Esophagus muscularis mucosa (tissue), 4 donors: ENCODE data around the gene MAD1L1. TPM values are rescaled to one million over a fixed set of nuclear protein-coding genes. Genes with fewer than 3 reads are reported as not detected.

Experiments used
- DNase-seq: peaks from one replicate; pipeline ENCODE4 v3.0.0-alpha.2; 2017; ENCODE audit errors: extremely low spot score
- H3K27ac ChIP-seq, 4 donors: fragments of 200-600 bp; sonication (generic); replicated peaks in 1 of 4; 1 replicate in 3 of 4; 2 replicates in 1 of 4; pipeline ENCODE4 v1.5.1; 2016 to 2019; ENCODE audit warnings: mild to moderate bottlenecking in 1 of 4
- H3K27me3 ChIP-seq, 4 donors: fragments of 200-600 bp; sonication (generic); one replicate each; pipeline versions ENCODE4 v1.5.1 to v1.6.0; 2016 to 2019
- H3K36me3 ChIP-seq, 4 donors: fragments of 200-600 bp; sonication (generic); one replicate each; pipeline ENCODE4 v1.5.1; 2016 to 2019
- H3K4me1 ChIP-seq, 4 donors: fragments of 200-600 bp; sonication (generic); one replicate each; pipeline ENCODE4 v1.5.1; 2016 to 2019
- H3K4me3 ChIP-seq, 4 donors: fragments of 200-600 bp; sonication (generic); 1 replicate in 2 of 4; 2 replicates in 2 of 4; pipeline ENCODE4 v1.5.1; 2016 to 2019; ENCODE audit warnings: mild to moderate bottlenecking in 4 of 4, moderate library complexity in 1 of 4
- H3K9me3 ChIP-seq, 4 donors: fragments of 200-600 bp; sonication (generic); 1 replicate in 3 of 4; 2 replicates in 1 of 4; pipeline ENCODE4 v1.5.1; 2016 to 2019
- EP300 ChIP-seq: sonication (generic); formaldehyde crosslinking; IDR thresholded peaks from one replicate; pipeline ENCODE4 v1.6.1; 2017; ENCODE audit warnings: antibody characterized with exemption
- POLR2A ChIP-seq: fragments of 450-650 bp; IDR thresholded peaks from one replicate; pipeline ENCODE4 v1.6.1; 2017; ENCODE audit warnings: antibody characterized with exemption, moderate library complexity, mild to moderate bottlenecking, low read depth
- POLR2AphosphoS5 ChIP-seq, 2 donors: sonication (generic); formaldehyde crosslinking; IDR thresholded peaks; one replicate each; pipeline ENCODE4 v1.6.1; 2017; ENCODE audit warnings: antibody characterized with exemption in 2 of 2
- WGBS: methylation state at CpG from one replicate; pipeline ENCODE4 v1.1.5; 2018; 5-methylcytosine and 5-hydroxymethylcytosine counted together
- intact Hi-C: fragments of 100-400 bp; cut with DNase I; formaldehyde crosslinking; loops from one replicate; pipeline ENCODE4 v1.15.1; 2023
- total RNA-seq, 4 donors: library from RNA; depleted of rRNA; stranded (reverse); fragments of >200 nt; gene quantifications; one replicate each; pipeline versions ENCODE4 v1.1.0 to v1.2.1, GENCODE V29; 2016
- TF ChIP-seq, protein P1 (sequence below), 3 experiments: fragments of 200-600 bp in 2 of 3; fragments of 450-650 bp in 1 of 3; sonication (generic) in 2 of 3; IDR thresholded peaks; one replicate each; pipeline ENCODE4 v1.5.1; 2017 to 2019; ENCODE audit warnings: antibody characterized with exemption in 3 of 3, mild to moderate bottlenecking in 2 of 3, moderate library complexity in 1 of 3

Gene MAD1L1
- total RNA-seq, 4 donors from 2014 or later, result 22.2 to 33.1 (median 29.5) TPM

DNA sequence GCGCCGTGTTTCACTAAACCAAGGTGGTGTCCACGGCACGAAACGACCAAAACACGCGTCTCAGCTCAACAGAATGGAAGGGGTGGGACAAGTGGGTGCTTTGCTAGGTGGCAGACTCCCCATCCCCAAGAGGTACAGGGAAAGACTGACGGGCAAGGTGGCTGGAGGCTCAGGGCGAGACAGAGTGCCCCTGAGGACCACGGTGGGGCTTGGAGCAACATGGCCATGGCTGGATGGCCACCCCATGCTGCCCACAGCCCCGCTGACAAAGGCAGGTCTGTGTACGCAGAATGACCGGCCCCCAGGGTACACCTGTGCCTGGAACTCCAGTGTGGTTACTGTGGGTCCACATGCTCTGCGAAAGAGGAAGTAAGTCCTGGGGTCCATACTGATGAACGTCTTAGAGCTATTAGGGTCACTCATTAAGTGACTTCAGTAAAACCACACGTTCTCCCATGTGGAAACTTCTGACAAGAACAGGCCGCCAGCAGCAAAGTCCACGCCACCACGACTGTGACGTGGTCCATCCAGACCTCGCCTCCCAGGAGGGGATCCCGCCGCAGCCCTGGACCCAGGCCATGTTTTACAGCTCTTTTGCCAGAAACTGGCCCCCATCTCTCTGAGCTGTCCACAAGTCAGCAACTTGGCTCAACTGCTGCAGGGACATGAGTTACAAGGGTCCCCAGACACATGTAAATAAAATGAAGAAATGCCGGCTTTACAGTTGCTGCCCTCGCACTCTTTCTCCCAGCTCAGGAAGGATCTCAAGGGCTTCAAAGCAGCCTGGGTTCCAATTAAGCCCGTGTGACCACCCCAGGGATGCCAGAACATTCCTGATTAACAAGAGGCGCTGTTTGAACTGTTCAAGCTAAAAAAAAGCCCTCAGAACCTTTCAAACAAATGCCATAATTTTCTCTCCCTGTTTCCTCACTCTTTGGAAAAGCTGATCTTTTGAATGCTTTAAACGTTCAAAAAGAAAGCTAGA, 66.8 kb downstream of the MAD1L1 start:
- no peak for DNase-seq
- Histone ChIP-seq H3K36me3 (peaks cover 0 to 15% (median 0%) of the 10 kb centered on the region in 4 donors), H3K27me3 (no peaks in the 10 kb centered on the region), H3K27ac (peak overlapping the region in 2 of 4 donors; percentile 25 to 59), H3K4me1 (peaks cover 22 to 44% (median 36%) of the 10 kb centered on the region in 4 donors), H3K9me3 (no peaks in the 10 kb centered on the region), H3K4me3 (no peak overlapping the region)
- intact Hi-C loops, result no loop called here
- no peak for TF ChIP-seq POLR2AphosphoS5 (IDR thresholded peaks at IDR 0.05)
- TF ChIP-seq, protein P1, sequence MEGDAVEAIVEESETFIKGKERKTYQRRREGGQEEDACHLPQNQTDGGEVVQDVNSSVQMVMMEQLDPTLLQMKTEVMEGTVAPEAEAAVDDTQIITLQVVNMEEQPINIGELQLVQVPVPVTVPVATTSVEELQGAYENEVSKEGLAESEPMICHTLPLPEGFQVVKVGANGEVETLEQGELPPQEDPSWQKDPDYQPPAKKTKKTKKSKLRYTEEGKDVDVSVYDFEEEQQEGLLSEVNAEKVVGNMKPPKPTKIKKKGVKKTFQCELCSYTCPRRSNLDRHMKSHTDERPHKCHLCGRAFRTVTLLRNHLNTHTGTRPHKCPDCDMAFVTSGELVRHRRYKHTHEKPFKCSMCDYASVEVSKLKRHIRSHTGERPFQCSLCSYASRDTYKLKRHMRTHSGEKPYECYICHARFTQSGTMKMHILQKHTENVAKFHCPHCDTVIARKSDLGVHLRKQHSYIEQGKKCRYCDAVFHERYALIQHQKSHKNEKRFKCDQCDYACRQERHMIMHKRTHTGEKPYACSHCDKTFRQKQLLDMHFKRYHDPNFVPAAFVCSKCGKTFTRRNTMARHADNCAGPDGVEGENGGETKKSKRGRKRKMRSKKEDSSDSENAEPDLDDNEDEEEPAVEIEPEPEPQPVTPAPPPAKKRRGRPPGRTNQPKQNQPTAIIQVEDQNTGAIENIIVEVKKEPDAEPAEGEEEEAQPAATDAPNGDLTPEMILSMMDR (IDR thresholded peaks at IDR 0.05), result no peak
- TF ChIP-seq POLR2A, result no peak
- TF ChIP-seq EP300, result no peak
- WGBS, result 77% methylated on average over 28 of the region's 28 CpGs

DNA sequence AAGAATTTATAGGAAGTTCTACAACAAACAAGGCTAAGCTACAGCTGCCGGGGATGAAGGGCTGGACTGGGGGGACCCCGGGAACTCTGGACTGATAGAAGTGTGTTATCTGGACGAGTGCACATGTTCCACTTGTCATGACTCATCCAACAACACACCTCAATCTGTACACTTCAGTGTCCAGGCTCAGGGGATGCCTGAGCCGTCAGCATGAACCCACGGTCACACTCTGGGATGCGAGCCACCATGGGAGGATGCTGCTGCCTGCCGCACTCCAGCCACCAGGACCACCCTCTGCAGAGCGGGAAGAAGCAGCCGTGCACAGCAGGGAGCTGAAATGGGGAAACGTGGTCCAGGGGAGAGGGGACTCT, 67.5 kb downstream of the MAD1L1 start:
- DNase-seq, result no peak
- Histone ChIP-seq H3K4me3 (no peak overlapping the region), H3K9me3 (no peaks in the 10 kb centered on the region), H3K4me1 (peaks cover 22 to 49% (median 36%) of the 10 kb centered on the region in 4 donors), H3K27me3 (no peaks in the 10 kb centered on the region), H3K27ac (no peak overlapping the region), H3K36me3 (peaks cover 0 to 15% (median 0%) of the 10 kb centered on the region in 4 donors)
- intact Hi-C loops, result no loop called here
- TF ChIP-seq EP300 (no peak), POLR2A (no peak)
- TF ChIP-seq, protein P1 (IDR thresholded peaks at IDR 0.05), result no peak
- 93% methylated on average over 10 of the region's 10 CpGs for WGBS

DNA sequence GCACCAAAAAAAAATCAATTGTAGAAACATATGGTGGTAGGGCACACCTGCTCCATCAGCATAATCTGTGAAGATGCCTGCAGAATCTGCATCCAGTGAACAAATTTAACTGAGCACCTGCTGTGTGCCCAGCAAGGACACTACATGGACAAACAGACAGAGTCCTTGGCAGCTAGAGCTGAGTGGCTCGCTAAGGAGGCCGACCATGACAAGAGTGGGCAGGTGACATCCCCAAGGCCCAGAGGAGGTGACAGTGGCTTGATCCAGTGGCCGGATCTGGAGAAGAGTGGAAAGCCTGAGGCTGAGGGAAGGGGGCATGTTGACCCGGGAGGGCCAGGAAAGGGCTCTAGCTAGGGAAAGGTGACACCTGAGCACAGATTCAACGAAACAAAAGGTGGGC, 68.1 kb downstream of the MAD1L1 start:
- 97% methylated on average over 5 of the region's 5 CpGs for WGBS
- intact Hi-C loops, result no loop called here

DNA sequence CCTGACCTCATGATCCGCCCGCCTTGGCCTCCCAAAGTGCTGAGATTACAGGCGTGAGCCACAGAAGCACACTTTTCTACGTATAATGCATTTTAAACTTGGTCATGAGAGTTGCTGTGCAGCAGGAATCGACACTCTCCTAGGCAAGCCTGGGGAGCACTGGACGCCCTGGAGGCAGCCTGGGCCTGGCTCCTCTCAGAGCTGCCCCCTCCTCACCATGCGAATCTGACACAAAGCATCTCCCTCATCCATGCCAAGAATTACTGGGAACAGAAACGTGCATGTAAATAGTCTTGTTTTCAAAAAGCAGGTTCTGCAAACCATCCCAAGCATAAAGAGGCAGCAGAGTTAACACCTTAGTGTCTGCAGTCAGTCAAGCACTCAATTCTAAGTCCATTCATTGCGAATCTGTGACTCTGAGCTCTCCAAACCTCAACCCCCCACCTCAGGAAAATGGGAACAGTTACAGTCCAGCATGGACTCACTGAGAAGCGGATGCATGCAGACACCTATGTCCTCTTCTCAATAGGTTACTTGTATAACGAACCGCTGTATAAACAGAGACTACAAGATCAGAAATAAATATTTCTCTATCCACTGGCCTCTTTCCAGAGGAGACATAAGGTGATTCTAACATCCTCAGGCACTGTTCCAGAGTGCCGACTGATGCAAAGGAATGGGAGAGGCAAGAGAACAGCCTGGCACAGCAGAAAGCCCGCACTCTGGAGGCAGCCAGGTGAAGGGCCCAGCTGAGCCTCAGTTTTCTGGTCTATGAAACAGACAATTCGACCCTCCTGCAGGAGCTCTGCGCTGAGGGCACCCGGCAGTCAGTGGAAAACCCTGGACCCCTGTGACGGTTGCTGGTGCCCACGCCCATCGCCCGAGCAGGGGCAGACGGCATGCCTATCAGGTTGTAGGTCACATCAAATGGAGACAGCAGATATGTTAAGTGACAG, 68.9 kb downstream of the MAD1L1 start:
- DNase-seq, result no peak
- H3K27ac ChIP-seq, result peak overlapping the region; percentile 18 to 47 (median 34)

More for the DNA sequence above, 68.1 kb downstream of the MAD1L1 start:
- Histone ChIP-seq H3K27me3 (no peaks in the 10 kb centered on the region), H3K36me3 (peaks cover 0 to 15% (median 0%) of the 10 kb centered on the region in 4 donors), H3K9me3 (no peaks in the 10 kb centered on the region), H3K27ac (no peak overlapping the region), H3K4me3 (no peak overlapping the region), H3K4me1 (peaks cover 22 to 54% (median 36%) of the 10 kb centered on the region in 4 donors)
- no peak for DNase-seq
- TF ChIP-seq EP300 (no peak), POLR2AphosphoS5 (IDR thresholded peaks at IDR 0.05) (no peak), POLR2A (no peak)
- TF ChIP-seq, protein P1 (IDR thresholded peaks at IDR 0.05), result no peak

More for the DNA sequence above, 68.9 kb downstream of the MAD1L1 start:
- no peak overlapping the region for H3K4me3 ChIP-seq
- TF ChIP-seq EP300, result no peak
- TF ChIP-seq, protein P1 (IDR thresholded peaks at IDR 0.05), result peak in 1 of 3 experiments; percentile 6
- no peaks in the 10 kb centered on the region for H3K9me3 ChIP-seq
- intact Hi-C loops, result no loop called here
- no peaks in the 10 kb centered on the region for H3K27me3 ChIP-seq
- peaks cover 23 to 61% (median 41%) of the 10 kb centered on the region in 4 donors for H3K4me1 ChIP-seq
- H3K36me3 ChIP-seq, result peaks cover 0 to 14% (median 0%) of the 10 kb centered on the region in 4 donors
- 61% methylated on average over 21 of the region's 22 CpGs for WGBS
